ENCODE measurements around the gene LOXHD1.

The LOXHD1 gene, protein sequence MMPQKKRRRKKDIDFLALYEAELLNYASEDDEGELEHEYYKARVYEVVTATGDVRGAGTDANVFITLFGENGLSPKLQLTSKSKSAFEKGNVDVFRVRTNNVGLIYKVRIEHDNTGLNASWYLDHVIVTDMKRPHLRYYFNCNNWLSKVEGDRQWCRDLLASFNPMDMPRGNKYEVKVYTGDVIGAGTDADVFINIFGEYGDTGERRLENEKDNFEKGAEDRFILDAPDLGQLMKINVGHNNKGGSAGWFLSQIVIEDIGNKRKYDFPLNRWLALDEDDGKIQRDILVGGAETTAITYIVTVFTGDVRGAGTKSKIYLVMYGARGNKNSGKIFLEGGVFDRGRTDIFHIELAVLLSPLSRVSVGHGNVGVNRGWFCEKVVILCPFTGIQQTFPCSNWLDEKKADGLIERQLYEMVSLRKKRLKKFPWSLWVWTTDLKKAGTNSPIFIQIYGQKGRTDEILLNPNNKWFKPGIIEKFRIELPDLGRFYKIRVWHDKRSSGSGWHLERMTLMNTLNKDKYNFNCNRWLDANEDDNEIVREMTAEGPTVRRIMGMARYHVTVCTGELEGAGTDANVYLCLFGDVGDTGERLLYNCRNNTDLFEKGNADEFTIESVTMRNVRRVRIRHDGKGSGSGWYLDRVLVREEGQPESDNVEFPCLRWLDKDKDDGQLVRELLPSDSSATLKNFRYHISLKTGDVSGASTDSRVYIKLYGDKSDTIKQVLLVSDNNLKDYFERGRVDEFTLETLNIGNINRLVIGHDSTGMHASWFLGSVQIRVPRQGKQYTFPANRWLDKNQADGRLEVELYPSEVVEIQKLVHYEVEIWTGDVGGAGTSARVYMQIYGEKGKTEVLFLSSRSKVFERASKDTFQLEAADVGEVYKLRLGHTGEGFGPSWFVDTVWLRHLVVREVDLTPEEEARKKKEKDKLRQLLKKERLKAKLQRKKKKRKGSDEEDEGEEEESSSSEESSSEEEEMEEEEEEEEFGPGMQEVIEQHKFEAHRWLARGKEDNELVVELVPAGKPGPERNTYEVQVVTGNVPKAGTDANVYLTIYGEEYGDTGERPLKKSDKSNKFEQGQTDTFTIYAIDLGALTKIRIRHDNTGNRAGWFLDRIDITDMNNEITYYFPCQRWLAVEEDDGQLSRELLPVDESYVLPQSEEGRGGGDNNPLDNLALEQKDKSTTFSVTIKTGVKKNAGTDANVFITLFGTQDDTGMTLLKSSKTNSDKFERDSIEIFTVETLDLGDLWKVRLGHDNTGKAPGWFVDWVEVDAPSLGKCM (N-terminal part only)

GRCh38 chr18:46657115-46657955, at the start of gene LOXHD1:
TSS of gene LOXHD1 (minus strand) at chr18:46657220. CDS start at chr18:46657033, 187 bp downstream.
- TF ChIP-seq, protein P1, sequence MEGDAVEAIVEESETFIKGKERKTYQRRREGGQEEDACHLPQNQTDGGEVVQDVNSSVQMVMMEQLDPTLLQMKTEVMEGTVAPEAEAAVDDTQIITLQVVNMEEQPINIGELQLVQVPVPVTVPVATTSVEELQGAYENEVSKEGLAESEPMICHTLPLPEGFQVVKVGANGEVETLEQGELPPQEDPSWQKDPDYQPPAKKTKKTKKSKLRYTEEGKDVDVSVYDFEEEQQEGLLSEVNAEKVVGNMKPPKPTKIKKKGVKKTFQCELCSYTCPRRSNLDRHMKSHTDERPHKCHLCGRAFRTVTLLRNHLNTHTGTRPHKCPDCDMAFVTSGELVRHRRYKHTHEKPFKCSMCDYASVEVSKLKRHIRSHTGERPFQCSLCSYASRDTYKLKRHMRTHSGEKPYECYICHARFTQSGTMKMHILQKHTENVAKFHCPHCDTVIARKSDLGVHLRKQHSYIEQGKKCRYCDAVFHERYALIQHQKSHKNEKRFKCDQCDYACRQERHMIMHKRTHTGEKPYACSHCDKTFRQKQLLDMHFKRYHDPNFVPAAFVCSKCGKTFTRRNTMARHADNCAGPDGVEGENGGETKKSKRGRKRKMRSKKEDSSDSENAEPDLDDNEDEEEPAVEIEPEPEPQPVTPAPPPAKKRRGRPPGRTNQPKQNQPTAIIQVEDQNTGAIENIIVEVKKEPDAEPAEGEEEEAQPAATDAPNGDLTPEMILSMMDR (IDR thresholded peaks at IDR 0.05; ENCODE audit: insufficient read depth, low read length, missing control alignments) = no peak
- ChIA-PET CTCF (interaction anchor here (0.6 to 9.0 kb wide), 40 partner anchors 10 to 584 kb away, joined by 3 to 207 read pairs (median 4); partner anchors contain the start of gene ATP5F1A), POLR2A (interaction anchor here (0.7 kb wide), 1 partner anchor 391 kb away, joined by 3 read pairs; no protein-coding TSS in a partner anchor)
- H3K4me3 ChIP-seq (ENCODE audit: low read depth, low read length) = no peak within 1 kb of the TSS
- no peak for DNase-seq (ENCODE audit: low read depth, low spot score)

DNA sequence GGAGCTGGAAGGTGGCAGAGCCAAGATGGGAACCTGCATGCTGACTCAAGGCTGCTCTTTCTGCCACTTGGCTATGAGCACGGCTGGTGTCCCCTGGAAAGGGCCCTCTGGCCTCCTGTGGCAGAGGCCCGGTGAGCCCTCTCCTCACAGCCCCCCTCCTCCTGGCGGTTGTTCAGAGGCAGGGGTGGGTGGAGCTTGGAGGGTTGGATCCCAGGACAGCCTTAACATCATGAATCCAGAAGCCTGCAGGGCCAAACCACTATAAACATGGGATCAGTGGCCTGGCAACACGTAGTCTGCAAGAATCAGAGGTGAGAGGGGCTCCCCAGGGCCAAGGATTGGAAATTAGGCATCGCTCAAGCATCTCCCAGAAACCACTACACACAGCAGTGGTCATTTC, 48.5 kb upstream of the LOXHD1 start:
- ChIA-PET CTCF (no interaction called here), POLR2A (no interaction called here)
- H3K4me3 ChIP-seq (ENCODE audit: low read depth, low read length) = no peak overlapping the region
- no peak for DNase-seq (ENCODE audit: low read depth, low spot score)
- TF ChIP-seq, protein P1 (IDR thresholded peaks at IDR 0.05; ENCODE audit: insufficient read depth, low read length, missing control alignments) = no peak

DNA sequence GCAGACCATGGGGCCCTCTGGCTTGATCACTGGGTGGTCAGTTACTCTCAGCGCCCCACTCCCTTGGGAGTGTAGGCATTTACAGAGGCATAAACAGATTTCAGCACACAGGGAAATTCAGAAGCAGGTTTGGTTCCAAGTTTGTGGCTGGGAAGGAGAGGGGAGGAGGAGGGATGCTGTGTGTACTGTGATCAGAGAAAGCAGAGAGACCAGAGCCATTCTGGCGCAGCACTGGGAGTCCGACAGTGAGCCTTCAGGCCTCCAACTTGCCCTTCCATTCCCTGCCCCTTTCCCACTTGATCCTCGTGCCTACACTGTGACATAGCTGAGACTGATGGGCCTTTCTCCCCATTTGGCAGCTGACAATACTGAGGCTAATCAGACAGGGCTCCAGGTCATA, 47.8 kb upstream of the LOXHD1 start:
- no peak for DNase-seq (ENCODE audit: low read depth, low spot score)
- ChIA-PET POLR2A (no interaction called here), CTCF (no interaction called here)
- no peak overlapping the region for H3K4me3 ChIP-seq (ENCODE audit: low read depth, low read length)
- TF ChIP-seq, protein P1 (IDR thresholded peaks at IDR 0.05; ENCODE audit: insufficient read depth, low read length, missing control alignments) = no peak

DNA sequence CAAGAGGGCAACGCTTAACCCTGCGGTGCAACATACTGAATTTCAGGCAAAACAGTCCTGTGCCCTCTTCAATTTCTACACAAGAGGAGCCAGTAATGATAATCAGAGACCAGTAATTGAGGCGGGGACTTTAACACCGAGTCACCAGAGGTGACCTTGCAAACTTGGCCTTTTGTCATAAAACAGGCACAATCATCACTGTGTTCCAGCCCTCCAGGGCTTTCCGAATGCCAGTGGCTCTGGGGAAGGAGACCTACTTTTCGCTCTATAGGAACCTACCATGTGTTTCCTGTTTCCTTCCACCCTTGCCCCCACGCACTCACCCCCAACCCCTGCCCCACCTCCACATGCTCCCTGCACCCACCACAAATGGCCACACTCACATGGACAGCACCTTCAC, 47.2 kb upstream of the LOXHD1 start:
- ChIA-PET CTCF (no interaction called here), POLR2A (no interaction called here)
- no peak overlapping the region for H3K4me3 ChIP-seq (ENCODE audit: low read depth, low read length)
- TF ChIP-seq, protein P1 (IDR thresholded peaks at IDR 0.05; ENCODE audit: insufficient read depth, low read length, missing control alignments) = no peak
- DNase-seq (ENCODE audit: low read depth, low spot score) = no peak

- no peak overlapping the region for H3K4me3 ChIP-seq (ENCODE audit: low read depth, low read length)
- POLR2A ChIA-PET = no interaction called here
- no peak for DNase-seq (ENCODE audit: low read depth, low spot score)
- CTCF ChIA-PET = no interaction called here
- TF ChIP-seq, protein P1 (IDR thresholded peaks at IDR 0.05; ENCODE audit: insufficient read depth, low read length, missing control alignments) = no peak
These were observed 45.5 kb upstream of the LOXHD1 start for GRCh38 chr18:46702471-46702870.
